Measurements from ENCODE around the gene TMEM41B.

- TF ChIP-seq EZH2 (optimal IDR thresholded peaks at IDR 0.05; ENCODE audit: low read depth, low read length) (no peak), EZH2phosphoT487 (IDR thresholded peaks at IDR 0.05; ENCODE audit: low read length) (no peak)
- TF ChIP-seq, protein P1, sequence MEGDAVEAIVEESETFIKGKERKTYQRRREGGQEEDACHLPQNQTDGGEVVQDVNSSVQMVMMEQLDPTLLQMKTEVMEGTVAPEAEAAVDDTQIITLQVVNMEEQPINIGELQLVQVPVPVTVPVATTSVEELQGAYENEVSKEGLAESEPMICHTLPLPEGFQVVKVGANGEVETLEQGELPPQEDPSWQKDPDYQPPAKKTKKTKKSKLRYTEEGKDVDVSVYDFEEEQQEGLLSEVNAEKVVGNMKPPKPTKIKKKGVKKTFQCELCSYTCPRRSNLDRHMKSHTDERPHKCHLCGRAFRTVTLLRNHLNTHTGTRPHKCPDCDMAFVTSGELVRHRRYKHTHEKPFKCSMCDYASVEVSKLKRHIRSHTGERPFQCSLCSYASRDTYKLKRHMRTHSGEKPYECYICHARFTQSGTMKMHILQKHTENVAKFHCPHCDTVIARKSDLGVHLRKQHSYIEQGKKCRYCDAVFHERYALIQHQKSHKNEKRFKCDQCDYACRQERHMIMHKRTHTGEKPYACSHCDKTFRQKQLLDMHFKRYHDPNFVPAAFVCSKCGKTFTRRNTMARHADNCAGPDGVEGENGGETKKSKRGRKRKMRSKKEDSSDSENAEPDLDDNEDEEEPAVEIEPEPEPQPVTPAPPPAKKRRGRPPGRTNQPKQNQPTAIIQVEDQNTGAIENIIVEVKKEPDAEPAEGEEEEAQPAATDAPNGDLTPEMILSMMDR (IDR thresholded peaks at IDR 0.05; ENCODE audit: low read length) = no peak
Observed at GRCh38 chr11:9285850-9286587, 28.4 kb downstream of the TMEM41B start.
